Tongue (tissue), 2 donors: ENCODE data around the gene MIGA1. TPM values are rescaled to one million over a fixed set of nuclear protein-coding genes. Genes with fewer than 3 reads are reported as not detected.

ENCODE experiments used
- DNase-seq: peaks from one replicate; pipeline ENCODE4 v3.0.0-alpha.2; 2015
- total RNA-seq: library from RNA; depleted of rRNA; stranded (reverse); fragments of >200 nt; gene quantifications from one replicate; pipeline ENCODE4 v1.2.3, GENCODE V29; 2014

Gene MIGA1
- total RNA-seq, 1 donor from 2014 or later = 21.5 TPM

- DNase-seq = peak; percentile 36
These were observed 146.1 kb downstream of the MIGA1 start for GRCh38 chr1:77925518-77925917.

- peak; percentile 62 for DNase-seq
These were observed 146.5 kb downstream of the MIGA1 start for GRCh38 chr1:77925956-77926355.

GRCh38 chr1:77926561-77927357 is 147.3 kb downstream of the MIGA1 start:
- no peak for DNase-seq

GRCh38 chr1:77927414-77927813 is 148.0 kb downstream of the MIGA1 start:
- DNase-seq = no peak

Other genes with a start within 250 kb of the MIGA1 start
- 98.3 TPM for gene ZZZ3, start 97.0 kb upstream of the MIGA1 start, total RNA-seq
- gene USP33, start 19.8 kb upstream of the MIGA1 start, total RNA-seq = 95.5 TPM
- gene NEXN, start 109.0 kb downstream of the MIGA1 start, total RNA-seq = 70.8 TPM
- gene FUBP1, start 199.4 kb downstream of the MIGA1 start, total RNA-seq = 250 TPM
- 197 TPM for gene DNAJB4, start 225.3 kb downstream of the MIGA1 start, total RNA-seq